Stimulated activated CD4-positive, alpha-beta T cell treated with anti-CD3 and anti-CD28 coated beads, Interleukin-4, amount 100 ng/mL, for 1 hour (primary cell): ENCODE measurements around the gene NR5A2.

Source experiments
- DNase-seq: peaks from one replicate; pipeline ENCODE4 v3.0.0-alpha.2; 2020

The NR5A2 gene

GRCh38 chr1:200036619-200037270 lies 9.2 kb downstream of the NR5A2 start:
- no peak for DNase-seq

GRCh38 chr1:200037501-200037900 lies 10.0 kb downstream of the NR5A2 start:
- DNase-seq = no peak

- DNase-seq = no peak
Measured at GRCh38 chr1:200037904-200038303, 10.4 kb downstream of the NR5A2 start.

GRCh38 chr1:200038325-200038980 lies 10.9 kb downstream of the NR5A2 start:
- no peak for DNase-seq

GRCh38 chr1:200038981-200039848 lies 11.7 kb downstream of the NR5A2 start:
- no peak for DNase-seq

GRCh38 chr1:200039849-200040474 lies 12.5 kb downstream of the NR5A2 start:
- DNase-seq = no peak

- DNase-seq = no peak
Measured at GRCh38 chr1:200040481-200041138, 13.1 kb downstream of the NR5A2 start.

GRCh38 chr1:200041337-200042118 lies 14.0 kb downstream of the NR5A2 start:
- no peak for DNase-seq

- no peak for DNase-seq
Measured at GRCh38 chr1:200042119-200042551, 14.6 kb downstream of the NR5A2 start.

GRCh38 chr1:200042552-200043335 lies 15.2 kb downstream of the NR5A2 start:
- DNase-seq = no peak

GRCh38 chr1:200043336-200043668 lies 15.8 kb downstream of the NR5A2 start:
- DNase-seq = no peak

- DNase-seq = no peak
Measured at GRCh38 chr1:200046115-200046514, 18.6 kb downstream of the NR5A2 start.

- no peak for DNase-seq
Measured at GRCh38 chr1:200048244-200048643, 20.7 kb downstream of the NR5A2 start.

- no peak for DNase-seq
Measured at GRCh38 chr1:200049810-200050209, 22.3 kb downstream of the NR5A2 start.

- no peak for DNase-seq
Measured at GRCh38 chr1:200051620-200052019, 24.1 kb downstream of the NR5A2 start.

GRCh38 chr1:200053091-200053490 lies 25.6 kb downstream of the NR5A2 start:
- DNase-seq = no peak

- DNase-seq = no peak
Measured at GRCh38 chr1:200053646-200054045, 26.1 kb downstream of the NR5A2 start.

GRCh38 chr1:200058341-200058740 lies 30.8 kb downstream of the NR5A2 start:
- no peak for DNase-seq

GRCh38 chr1:200062143-200062542 lies 34.6 kb downstream of the NR5A2 start:
- no peak for DNase-seq

GRCh38 chr1:200072636-200073285 lies 45.3 kb downstream of the NR5A2 start:
- no peak for DNase-seq

- DNase-seq = no peak
Measured at GRCh38 chr1:200073286-200073637, 45.8 kb downstream of the NR5A2 start.
